H1 (cell line): ENCODE measurements around the gene KRT76. TPM values are rescaled to one million over a fixed set of nuclear protein-coding genes. Genes with fewer than 3 reads are reported as not detected.

Experiments
- CTCF ChIA-PET: fragments of 300-600 bp; sonication (Branson Sonifier 250); formaldehyde crosslinking; loops from one replicate; lab custom pipeline; 2021; ENCODE audit not compliant: partially characterized antibody; lab: Charles Lee
- POLR2A ChIA-PET: fragments of 300-600 bp; sonication (Branson Sonifier 250); formaldehyde crosslinking; loops from one replicate; lab custom pipeline; 2021; ENCODE audit warnings: inconsistent platforms; ENCODE audit not compliant: partially characterized antibody; lab: Charles Lee
- DNase-seq, 2 experiments: peaks; one replicate each; pipeline versions ENCODE4 v3.0.0 to v3.0.0-alpha.2; 2010 to 2022; ENCODE audit warnings: low spot score in 2 of 2, low read depth in 1 of 2, mixed read lengths in 1 of 2
- FAIRE-seq: peaks from 2 replicates; lab custom pipeline; 2011; peaks lifted over from hg19 to GRCh38; lab: Jason Lieb, UNC
- H2AFZ ChIP-seq: 2 replicates; pipeline ENCODE4 v1.8.1; 2012; ENCODE audit warnings: low read length, inconsistent platforms
- H2AK5ac ChIP-seq: 2 replicates; pipeline ENCODE4 v1.6.1; 2013; ENCODE audit warnings: low read depth, low read length
- H2BK120ac ChIP-seq: replicated peaks from 2 replicates; pipeline ENCODE3; 2013; ENCODE audit warnings: low read depth, low read length, inconsistent platforms
- H2BK12ac ChIP-seq: 2 replicates; pipeline ENCODE4 v1.6.1; 2013; ENCODE audit warnings: low read depth, low read length
- H2BK15ac ChIP-seq: 2 replicates; pipeline ENCODE4 v1.6.1; 2013; ENCODE audit warnings: low read length
- H2BK20ac ChIP-seq: 2 replicates; pipeline ENCODE4 v1.6.1; 2013; ENCODE audit warnings: low read length
- H2BK5ac ChIP-seq: 2 replicates; pipeline ENCODE4 v1.6.1; 2013; ENCODE audit warnings: low read depth, low read length
- H3K14ac ChIP-seq: 2 replicates; pipeline ENCODE4 v1.6.1; 2013; ENCODE audit warnings: inconsistent platforms; ENCODE audit not compliant: insufficient read length
- H3K18ac ChIP-seq: 2 replicates; pipeline ENCODE4 v1.6.1; 2013; ENCODE audit warnings: low read length; ENCODE audit errors: extremely low read depth
- H3K23ac ChIP-seq: 2 replicates; pipeline ENCODE4 v1.6.1; 2013; ENCODE audit warnings: inconsistent platforms; ENCODE audit not compliant: insufficient read length
- H3K23me2 ChIP-seq: 2 replicates; pipeline ENCODE4 v1.6.1; 2013; ENCODE audit warnings: low read depth, low read length
- H3K27ac ChIP-seq: 2 replicates; pipeline ENCODE4 v1.6.1; 2011; ENCODE audit warnings: low read depth, low read length, inconsistent platforms
- H3K27me3 ChIP-seq, 4 experiments: replicated peaks in 1 of 4; 1 replicate in 1 of 4; 2 replicates in 3 of 4; pipeline versions ENCODE4 v1.6.1 to v1.8.1; 2011 to 2013; ENCODE audit warnings: low read length in 3 of 4, mild to moderate bottlenecking in 3 of 4, inconsistent platforms in 2 of 4, mixed read lengths in 2 of 4, moderate library complexity in 1 of 4; ENCODE audit not compliant: control insufficient read depth in 3 of 4, insufficient read depth in 3 of 4; ENCODE audit errors: extremely low read depth in 1 of 4
- H3K36me3 ChIP-seq, 4 experiments: 2 replicates each; pipeline versions ENCODE4 v1.6.1 to v1.8.1; 2011 to 2013; ENCODE audit warnings: mild to moderate bottlenecking in 4 of 4, low read length in 3 of 4, moderate library complexity in 2 of 4, control low read depth in 1 of 4, inconsistent platforms in 1 of 4; ENCODE audit not compliant: insufficient read depth in 4 of 4, control insufficient read depth in 2 of 4
- H3K4ac ChIP-seq: replicated peaks from 2 replicates; pipeline ENCODE3; 2013; ENCODE audit warnings: low read length, low read depth, mixed read lengths, inconsistent platforms; ENCODE audit not compliant: insufficient read length
- H3K4me1 ChIP-seq, 4 experiments: replicated peaks in 1 of 4; 1 replicate in 1 of 4; 2 replicates in 3 of 4; pipeline versions ENCODE4 v1.6.1 to v1.8.1; 2011 to 2013; ENCODE audit warnings: low read length in 3 of 4, inconsistent platforms in 2 of 4, mixed read lengths in 1 of 4; ENCODE audit not compliant: insufficient read depth in 4 of 4, control insufficient read depth in 3 of 4
- H3K4me2 ChIP-seq, 2 experiments: 2 replicates each; pipeline versions ENCODE4 v1.6.1 to v1.8.1; 2011 to 2013; ENCODE audit warnings: low read depth in 2 of 2, low read length in 2 of 2, control low read depth in 1 of 2, inconsistent platforms in 1 of 2, mild to moderate bottlenecking in 1 of 2; ENCODE audit not compliant: insufficient read depth in 1 of 2
- H3K4me3 ChIP-seq, 4 experiments: fragments of 200-600, 300-600 bp in 1 of 4; sonication (generic), shearing (Covaris generic), sonication (Bioruptor Twin) in 1 of 4; 2 replicates each; pipeline versions ENCODE4 v1.5.1 to v1.8.1; 2011 to 2016; ENCODE audit warnings: low read length in 4 of 4, low read depth in 3 of 4, control low read depth in 2 of 4, inconsistent platforms in 2 of 4, mild to moderate bottlenecking in 2 of 4, mixed read lengths in 1 of 4, moderate library complexity in 1 of 4; ENCODE audit not compliant: insufficient read depth in 2 of 4; ENCODE audit errors: extremely low read depth in 1 of 4
- H3K56ac ChIP-seq: replicated peaks from 2 replicates; pipeline ENCODE3; 2013; ENCODE audit warnings: low read depth, mild to moderate bottlenecking, mixed read lengths, low read length, inconsistent platforms; ENCODE audit not compliant: insufficient read length
- H3K79me1 ChIP-seq: 2 replicates; pipeline ENCODE4 v1.6.1; 2013; ENCODE audit warnings: low read depth, low read length, control low read depth
- H3K79me2 ChIP-seq, 2 experiments: 2 replicates each; pipeline versions ENCODE4 v1.6.1 to v1.8.1; 2012 to 2013; ENCODE audit warnings: low read length in 2 of 2, mild to moderate bottlenecking in 2 of 2, inconsistent platforms in 1 of 2; ENCODE audit not compliant: insufficient read depth in 2 of 2, control insufficient read depth in 1 of 2
- H3K9ac ChIP-seq, 4 experiments: replicated peaks in 1 of 4; 1 replicate in 1 of 4; 2 replicates in 3 of 4; pipeline versions ENCODE4 v1.6.1 to v1.8.1; 2011 to 2013; ENCODE audit warnings: low read depth in 3 of 4, low read length in 3 of 4, control low read depth in 2 of 4, mild to moderate bottlenecking in 2 of 4, moderate library complexity in 2 of 4, inconsistent platforms in 1 of 4; ENCODE audit errors: extremely low read depth in 1 of 4
- H3K9me3 ChIP-seq, 2 experiments: 2 replicates each; pipeline versions ENCODE4 v1.6.1 to v1.8.1; 2012 to 2013; ENCODE audit warnings: mild to moderate bottlenecking in 2 of 2, moderate library complexity in 2 of 2, control low read depth in 1 of 2, inconsistent platforms in 1 of 2, low read depth in 1 of 2, low read length in 1 of 2, mixed read lengths in 1 of 2; ENCODE audit not compliant: insufficient read depth in 2 of 2
- H4K20me1 ChIP-seq, 2 experiments: replicated peaks in 1 of 2; 2 replicates each; pipeline versions ENCODE3 to v1.8.1; 2011 to 2013; ENCODE audit warnings: inconsistent platforms in 2 of 2, low read length in 2 of 2, mild to moderate bottlenecking in 1 of 2; ENCODE audit not compliant: insufficient read depth in 2 of 2, control insufficient read depth in 1 of 2
- H4K5ac ChIP-seq: 2 replicates; pipeline ENCODE4 v1.6.1; 2013; ENCODE audit warnings: low read length, low read depth, mixed read lengths, inconsistent platforms; ENCODE audit not compliant: insufficient read length
- H4K8ac ChIP-seq: 2 replicates; pipeline ENCODE4 v1.8.0; 2013; ENCODE audit warnings: mild to moderate bottlenecking, moderate library complexity, low read length, inconsistent platforms; ENCODE audit not compliant: insufficient read depth; ENCODE audit errors: extremely low read depth
- H4K91ac ChIP-seq: replicated peaks from 2 replicates; pipeline ENCODE3; 2013; ENCODE audit warnings: low read length, mixed read lengths, inconsistent platforms; ENCODE audit not compliant: insufficient read length
- JUN ChIP-seq: IDR thresholded peaks from 2 replicates; pipeline ENCODE4 v1.6.1; 2011; ENCODE audit warnings: low read depth, mild to moderate bottlenecking, improper control_type of control experiment, low read length
- RXRA ChIP-seq: IDR thresholded peaks from 2 replicates; pipeline ENCODE4 v1.6.1; 2011; ENCODE audit warnings: low read depth, mild to moderate bottlenecking, low read length, moderate library complexity; ENCODE audit not compliant: insufficient read depth
- SIX5 ChIP-seq: IDR thresholded peaks from 2 replicates; pipeline ENCODE4 v1.6.1; 2011; ENCODE audit warnings: mild to moderate bottlenecking, low read depth, low read length
- WGBS, 2 experiments: shearing (Covaris generic) in 1 of 2; methylation state at CpG; one replicate each; pipeline versions ENCODE4 v1.1.6 to v1.1.7; 2013 to 2015; ENCODE audit warnings: low lambda C conversion rate in 2 of 2, mixed read lengths in 2 of 2, inconsistent platforms in 1 of 2, low coverage in 1 of 2, missing lambda C conversion rate in 1 of 2; ENCODE audit not compliant: insufficient replicate concordance in 2 of 2, insufficient coverage in 1 of 2, insufficient read length in 1 of 2; ENCODE audit errors: extremely low coverage in 1 of 2, missing lambda C conversion rate in 1 of 2; 5-methylcytosine and 5-hydroxymethylcytosine counted together
- polyA plus RNA-seq, 7 experiments: library from polyadenylated mRNA; depleted of rRNA in 3 of 7; stranded (reverse) in 5 of 7; unstranded in 2 of 7; fragments of >200 nt in 5 of 7; fragments of 200-250 nt in 2 of 7; gene quantifications; 1 replicate in 5 of 7; 2 replicates in 1 of 7; 4 replicates in 1 of 7; pipeline versions ENCODE4 v1.2.1 to v1.2.3, GENCODE V29; 2011 to 2013; ENCODE audit warnings: missing spikeins in 2 of 7, mixed read lengths in 2 of 7
- total RNA-seq: library from RNA; stranded (reverse); fragmentation: NEBNext Ultra II Directional; extraction: Animal tissue kit (Norgen Biotek cat#: 25700); gene quantifications from 2 replicates; pipeline ENCODE4 v1.2.1, GENCODE V29; 2021

The KRT76 gene
- total and polyA plus RNA-seq, 2 of the 8 experiments (the other 6 are each of a cell fraction or from before 2014, with no cell fraction given): not detected

DNA sequence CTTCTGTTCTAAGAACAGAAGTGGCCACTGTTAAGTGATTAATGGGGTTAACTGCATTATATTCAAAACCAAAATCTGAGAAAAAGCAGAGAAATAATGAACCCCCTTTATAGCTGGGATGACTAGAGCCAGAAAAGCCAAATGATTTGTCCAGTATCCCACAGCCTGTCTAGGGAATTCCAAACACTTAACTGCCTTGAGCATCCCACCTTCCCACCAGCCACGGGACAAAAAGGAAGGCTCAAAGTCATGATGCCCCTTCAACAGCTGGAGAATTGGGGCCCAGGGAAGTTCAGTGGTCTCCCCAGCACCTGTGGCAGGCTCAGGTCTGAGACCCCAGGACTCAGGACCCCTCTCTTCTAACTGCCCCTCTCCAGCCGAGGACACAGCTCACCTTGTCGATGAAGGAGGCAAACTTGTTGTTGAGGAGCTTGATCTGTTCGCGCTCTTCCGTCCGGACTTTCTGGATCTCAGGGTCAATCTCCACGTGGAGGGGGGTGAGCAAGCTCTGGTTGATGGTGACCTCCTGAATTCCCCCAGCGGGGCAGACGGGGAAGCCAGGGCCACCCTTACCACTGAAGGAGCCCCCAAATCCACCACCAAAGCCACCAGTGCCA lies 36.2 kb upstream of the KRT76 start:
- WGBS, 2 experiments: 88% methylated on average over 10 of the region's 10 CpGs; no CpG with 5 or more reads in 1 of the 2 experiments
- Histone ChIP-seq H3K4me2 (no peak overlapping the region), H3K23me2 (no peaks in the 10 kb centered on the region), H4K20me1 (no peaks in the 10 kb centered on the region), H2BK5ac (no peak overlapping the region), H2BK15ac (no peak overlapping the region), H2AK5ac (no peak overlapping the region), H4K8ac (no peak overlapping the region), H2BK120ac (no peak overlapping the region), H3K9ac (no peak overlapping the region), H3K4ac (no peak overlapping the region), H3K14ac (no peak overlapping the region), H2AFZ (no peak overlapping the region), H2BK12ac (no peak overlapping the region), H3K56ac (no peak overlapping the region), H3K27ac (no peak overlapping the region), H3K79me2 (no peaks in the 10 kb centered on the region), H4K5ac (no peak overlapping the region), H3K9me3 (no peaks in the 10 kb centered on the region), H2BK20ac (no peak overlapping the region), H4K91ac (no peak overlapping the region), H3K23ac (no peak overlapping the region), H3K36me3 (no peaks in the 10 kb centered on the region), H3K4me1 (no peaks in the 10 kb centered on the region), H3K4me3 (no peak overlapping the region), H3K27me3 (no peaks in the 10 kb centered on the region), H3K79me1 (no peaks in the 10 kb centered on the region), H3K18ac (no peak overlapping the region)
- no peak for DNase-seq
- ChIA-PET CTCF (interaction anchor here (0.5 to 1.5 kb wide), 14 partner anchors 13 to 534 kb away, joined by 3 to 5 read pairs (median 3); no protein-coding TSS in a partner anchor), POLR2A (interaction anchor here (0.5 kb wide), 1 partner anchor 62 kb away, joined by 3 read pairs; no protein-coding TSS in a partner anchor)
- no peak for FAIRE-seq
- TF ChIP-seq RXRA: no peak
- no peak for TF ChIP-seq JUN
- TF ChIP-seq SIX5: no peak
